Muscle of arm (tissue), 12 donors: ENCODE results near the gene PSMD12. TPM values are rescaled to one million over a fixed set of nuclear protein-coding genes. Genes with fewer than 3 reads are reported as not detected.
"Not testable (repeated sequence)": the region's sequence is repeated elsewhere in the genome, so short reads cannot be mapped to it uniquely, and the experiment has no call there.

Experiments
- DNase-seq: peaks from one replicate; pipeline ENCODE4 v3.0.0-alpha.2; 2013
- polyA plus RNA-seq, 12 donors: library from polyadenylated mRNA; unstranded; fragments of 120-200 nt; gene quantifications; one replicate each; pipeline ENCODE4 v1.2.1, GENCODE V29; 2013; ENCODE audit not compliant: insufficient read length in 12 of 12

Gene PSMD12
- polyA plus RNA-seq, 12 donors: 30.1 to 47.5 (median 38.3) TPM; not detected in 1

- no peak for DNase-seq
These were observed 49.6 kb downstream of the PSMD12 start for GRCh38 chr17:67316781-67317180.

GRCh38 chr17:67315865-67316264 is 50.5 kb downstream of the PSMD12 start:
- no peak for DNase-seq

- no peak for DNase-seq
These were observed 54.1 kb downstream of the PSMD12 start for GRCh38 chr17:67312265-67312664.

- no peak for DNase-seq
These were observed 54.8 kb downstream of the PSMD12 start for GRCh38 chr17:67311575-67311974.

GRCh38 chr17:67310406-67310805 is 56.0 kb downstream of the PSMD12 start:
- no peak for DNase-seq

GRCh38 chr17:67305446-67306235 is 60.7 kb downstream of the PSMD12 start:
- not testable (repeated sequence) for DNase-seq

- DNase-seq: no peak
These were observed 68.9 kb downstream of the PSMD12 start for GRCh38 chr17:67297454-67297960.

- DNase-seq: no peak
These were observed 71.8 kb downstream of the PSMD12 start for GRCh38 chr17:67294451-67295199.

- DNase-seq: no peak
These were observed 72.8 kb downstream of the PSMD12 start for GRCh38 chr17:67293251-67294203.

GRCh38 chr17:67290711-67291291 is 75.6 kb downstream of the PSMD12 start:
- peak; percentile 79 for DNase-seq

- no peak for DNase-seq
These were observed 76.1 kb downstream of the PSMD12 start for GRCh38 chr17:67290244-67290643.

- DNase-seq: peak; percentile 90
These were observed 77.0 kb downstream of the PSMD12 start for GRCh38 chr17:67289181-67289876.

Other genes starting within 250 kb of the PSMD12 start
- gene HELZ, start 121.4 kb downstream of the PSMD12 start, polyA plus RNA-seq: 10 to 100 TPM in 11 of 12 donors, not detected in 1; 21.2 to 30.3 (median 25.7) TPM
- 10 to 100 TPM in 9 of 12 donors, 1 to 10 TPM in 2, not detected in 1; 8.8 to 23.8 (median 13.2) TPM for gene PITPNC1, start 10.7 kb upstream of the PSMD12 start, polyA plus RNA-seq